Renal cortex interstitium (tissue), 11 donors: ENCODE measurements around the gene INTS3. TPM values are rescaled to one million over a fixed set of nuclear protein-coding genes. Genes with fewer than 3 reads are reported as not detected.
"Not testable (repeated sequence)": the region's sequence is repeated elsewhere in the genome, so short reads cannot be mapped to it uniquely, and the experiment has no call there.

Source experiments
- DNase-seq, 11 donors: peaks; one replicate each; pipeline ENCODE4 v3.0.0-alpha.2; 2013; ENCODE audit warnings: low read depth in 9 of 11, low spot score in 4 of 11; ENCODE audit errors: extremely low read depth in 1 of 11
- polyA plus RNA-seq, 3 donors: library from polyadenylated mRNA; unstranded; fragments of 120-200 nt; gene quantifications; one replicate each; pipeline ENCODE4 v1.2.1, GENCODE V29; 2013; ENCODE audit not compliant: insufficient read length in 3 of 3

Gene INTS3
- polyA plus RNA-seq, 3 donors = 105 to 155 (median 107) TPM

DNA sequence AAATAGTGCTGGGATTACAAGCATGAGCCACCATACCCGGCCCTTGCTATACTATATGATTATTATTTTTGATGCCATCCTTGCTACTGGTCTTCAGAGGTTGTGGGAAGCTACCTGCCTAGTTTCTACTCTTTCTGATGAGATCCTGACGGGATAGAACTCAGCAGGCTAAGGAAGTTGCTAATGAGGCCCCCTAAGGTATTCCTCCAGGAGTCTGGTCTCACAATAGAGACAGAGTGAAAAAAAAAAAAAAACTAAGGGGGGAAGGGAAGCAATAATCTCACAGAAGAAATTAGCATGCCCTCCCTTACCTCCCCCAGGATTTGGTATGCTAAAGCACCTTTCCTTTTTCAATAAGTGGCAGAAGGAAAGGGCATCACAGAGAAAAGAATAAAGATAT, 17.6 kb downstream of the INTS3 start:
- DNase-seq = no peak

DNA sequence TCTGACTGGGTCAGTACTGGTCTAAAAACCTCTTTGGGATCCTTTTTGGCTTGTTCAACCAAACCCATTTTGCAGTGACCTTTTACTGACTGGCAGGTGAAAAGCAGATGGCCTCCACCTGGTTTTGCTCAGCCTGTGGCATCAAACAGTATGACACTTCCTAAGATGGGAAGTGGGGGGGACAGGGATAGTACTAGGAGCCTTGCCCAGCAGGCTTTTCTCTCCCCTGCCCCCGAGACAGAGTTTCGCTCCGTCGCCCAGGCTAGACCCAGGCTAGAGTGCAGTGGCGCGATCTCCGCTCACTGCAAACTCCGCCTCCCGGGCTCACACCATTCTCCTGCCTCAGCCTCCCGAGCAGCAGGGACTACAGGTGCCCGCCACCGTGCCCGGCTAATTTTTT, 18.3 kb downstream of the INTS3 start:
- no peak for DNase-seq

DNA sequence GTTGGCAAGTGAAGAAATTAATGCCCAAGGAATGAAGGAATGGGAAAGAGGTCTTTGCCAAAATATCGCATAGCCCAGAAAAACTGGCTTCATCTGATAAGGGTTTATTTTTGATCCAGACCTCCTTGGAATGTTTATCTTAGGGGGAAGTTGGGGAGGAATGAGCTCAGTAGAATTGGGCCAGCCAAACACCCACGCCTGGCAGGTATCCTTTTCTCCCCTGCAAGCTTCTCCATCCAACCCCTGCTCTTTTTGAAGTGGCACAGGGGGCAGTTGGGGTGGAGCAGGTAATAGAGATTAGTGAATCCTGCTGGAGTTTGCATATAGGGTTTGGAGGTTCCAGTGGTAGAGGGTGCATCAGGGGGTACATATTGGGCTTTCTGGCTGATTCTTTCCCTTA, 21.1 kb downstream of the INTS3 start:
- no peak for DNase-seq

DNA sequence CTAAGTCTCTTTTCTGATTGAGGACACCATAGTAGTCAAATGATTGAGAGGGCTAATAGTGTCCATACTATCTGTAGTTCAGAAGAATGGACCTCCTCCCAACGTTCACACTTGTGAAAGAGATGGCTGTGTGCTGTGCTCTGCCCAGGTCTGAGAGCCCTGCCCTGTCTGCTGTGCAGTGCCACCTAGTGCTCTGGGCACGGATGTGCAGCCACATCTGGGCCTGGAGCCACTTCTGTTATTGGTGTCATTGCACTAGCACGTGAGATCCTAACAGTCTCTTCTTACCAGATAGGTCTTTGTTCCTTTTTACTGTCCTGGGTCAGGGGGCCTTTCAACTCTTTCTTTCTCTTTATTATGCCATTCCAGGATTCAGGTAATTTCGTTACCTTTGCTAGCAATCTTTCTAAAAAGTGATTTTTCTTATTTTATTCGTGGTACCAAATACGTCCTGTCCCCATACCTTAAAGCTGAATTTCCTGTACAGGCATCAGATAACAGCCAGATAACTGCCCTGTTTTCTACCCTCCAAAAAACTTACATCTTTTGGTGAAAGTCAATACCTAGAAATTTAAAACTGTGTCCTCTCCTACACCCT, 21.7 kb downstream of the INTS3 start:
- peak in 5 of 11 donors; percentile 57 to 82 (median 67) for DNase-seq

DNA sequence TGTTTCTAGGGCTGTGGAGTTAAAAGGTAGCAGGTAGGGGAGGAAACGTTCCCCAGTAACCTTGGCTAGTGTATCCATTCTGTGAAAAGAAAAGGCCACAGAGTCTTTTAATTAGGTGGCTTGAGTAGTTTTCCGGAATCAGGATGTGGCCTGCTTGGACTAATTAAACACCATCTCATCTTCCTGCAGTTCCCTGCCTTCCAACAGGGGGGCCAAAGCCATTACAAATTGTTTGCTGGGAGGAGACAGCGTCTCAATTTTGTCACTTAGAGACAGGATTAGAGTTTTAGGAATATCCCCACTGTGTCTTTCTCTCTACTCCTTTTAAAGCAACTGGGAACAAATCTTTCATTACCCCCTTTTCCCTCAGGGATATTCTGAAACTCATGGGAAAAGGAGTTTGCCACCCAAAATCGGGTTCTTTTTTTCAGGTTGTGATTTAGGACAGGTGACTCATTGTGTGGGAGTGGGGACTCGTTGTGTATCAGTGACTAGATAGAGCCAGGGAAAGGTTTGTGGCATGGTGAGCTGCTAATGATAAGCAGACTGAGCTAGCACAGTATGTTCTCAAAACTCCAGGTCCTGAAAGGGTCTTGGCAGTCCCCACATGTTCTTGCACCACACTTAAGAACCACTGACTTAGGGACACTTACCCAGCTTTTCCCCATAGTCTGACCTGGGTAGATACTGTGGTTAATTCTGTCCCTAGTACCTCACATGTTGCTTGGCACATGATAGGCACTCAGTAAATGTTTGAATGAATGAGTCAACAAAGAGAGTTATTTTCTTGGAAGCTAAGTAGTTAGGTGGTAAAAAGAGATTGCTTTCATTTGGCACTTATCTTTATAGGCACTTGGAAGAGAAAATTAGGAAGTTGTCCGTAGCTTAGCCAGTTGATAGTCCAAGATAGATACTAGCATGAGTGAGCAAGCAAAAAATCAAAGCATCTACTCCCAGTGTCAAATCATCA, 22.5 kb downstream of the INTS3 start:
- DNase-seq = no peak

DNA sequence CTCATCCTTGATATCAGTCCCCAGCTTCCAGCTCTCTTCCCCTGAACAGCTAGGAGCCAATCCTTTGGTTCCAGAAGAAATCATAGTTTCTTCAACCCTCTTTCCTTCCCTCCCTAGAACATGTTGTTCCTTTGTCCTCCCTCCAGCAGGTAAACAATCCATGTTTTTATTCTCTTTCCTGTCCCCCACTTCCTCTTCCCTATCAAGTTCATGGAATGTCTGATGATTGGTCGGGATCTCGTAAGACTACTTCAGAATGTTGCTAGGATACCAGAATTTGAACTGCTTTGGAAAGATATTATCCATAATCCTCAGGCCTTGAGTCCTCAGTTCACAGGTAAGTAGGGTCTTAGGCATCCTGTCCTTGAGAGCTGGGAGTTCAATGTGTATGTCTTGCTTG, 24.2 kb downstream of the INTS3 start:
- no peak for DNase-seq

DNA sequence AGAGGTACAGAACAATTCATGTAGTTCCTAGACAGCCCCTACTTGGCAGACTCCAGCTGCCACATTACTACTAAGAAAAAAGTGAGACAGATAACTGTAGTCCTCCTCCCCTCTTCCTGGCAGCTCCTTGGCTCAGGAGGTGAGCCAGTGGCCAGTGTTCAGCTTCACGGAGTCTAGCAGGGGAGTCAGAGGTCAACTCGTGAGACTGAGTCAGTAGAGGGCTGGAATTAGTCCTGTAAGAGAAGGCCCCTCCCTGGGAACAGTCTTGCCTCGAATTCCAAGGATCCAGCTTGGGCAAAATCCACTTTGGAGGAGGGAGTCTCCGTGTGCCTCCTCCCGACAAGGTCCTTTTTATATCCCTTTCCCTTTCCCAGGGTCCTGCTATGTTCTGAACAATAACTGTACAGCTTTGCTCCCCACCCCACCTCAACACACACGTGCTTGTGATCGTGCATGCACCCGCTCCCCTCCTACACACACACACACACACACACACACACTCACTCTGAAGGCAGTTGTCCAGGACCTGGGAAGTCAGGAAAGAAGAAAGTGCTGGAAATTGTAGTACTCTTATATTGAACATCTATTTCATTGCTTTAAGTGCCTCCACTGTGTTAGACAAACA, 24.8 kb downstream of the INTS3 start:
- peak in 1 of 11 donors; percentile 38 for DNase-seq

DNA sequence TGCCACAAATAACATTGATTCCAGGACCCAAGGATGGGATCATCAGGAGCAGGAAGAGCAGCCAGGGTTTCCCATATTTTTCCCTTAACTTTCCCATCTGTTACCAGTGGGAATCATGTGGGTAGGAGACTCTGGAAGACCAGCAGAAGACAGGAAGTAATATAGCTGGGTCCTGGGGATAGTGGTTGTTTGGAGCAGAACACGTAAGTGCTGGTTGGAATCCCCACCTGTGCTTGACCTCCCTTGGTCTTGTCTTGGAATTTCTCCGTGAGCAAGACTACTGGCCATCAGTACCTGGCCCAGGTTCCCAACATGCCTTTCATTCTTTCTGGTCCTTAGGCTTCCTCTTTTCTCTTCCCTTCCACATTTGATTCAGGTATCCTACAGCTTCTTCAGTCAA, 26.4 kb downstream of the INTS3 start:
- DNase-seq = no peak

DNA sequence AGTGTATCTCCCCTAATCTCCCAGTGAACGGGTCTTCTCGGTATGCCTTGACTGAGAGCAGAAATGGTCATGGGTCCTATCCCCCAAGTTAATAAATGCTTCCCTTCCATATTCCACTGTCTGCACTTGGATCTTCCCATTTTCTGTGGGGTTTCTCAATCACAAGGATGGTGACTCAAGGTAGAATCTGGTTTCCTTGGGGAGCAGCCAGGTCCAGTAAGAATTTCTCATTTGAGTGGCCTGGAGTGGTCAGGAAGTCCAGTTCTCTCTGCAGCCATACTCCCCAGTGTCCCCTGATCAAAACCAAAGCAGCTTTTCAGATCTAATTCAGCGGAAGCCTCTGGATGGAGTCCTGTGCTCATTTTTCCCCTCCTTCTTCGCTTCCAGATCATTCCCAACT, 32.6 kb downstream of the INTS3 start:
- no peak for DNase-seq

DNA sequence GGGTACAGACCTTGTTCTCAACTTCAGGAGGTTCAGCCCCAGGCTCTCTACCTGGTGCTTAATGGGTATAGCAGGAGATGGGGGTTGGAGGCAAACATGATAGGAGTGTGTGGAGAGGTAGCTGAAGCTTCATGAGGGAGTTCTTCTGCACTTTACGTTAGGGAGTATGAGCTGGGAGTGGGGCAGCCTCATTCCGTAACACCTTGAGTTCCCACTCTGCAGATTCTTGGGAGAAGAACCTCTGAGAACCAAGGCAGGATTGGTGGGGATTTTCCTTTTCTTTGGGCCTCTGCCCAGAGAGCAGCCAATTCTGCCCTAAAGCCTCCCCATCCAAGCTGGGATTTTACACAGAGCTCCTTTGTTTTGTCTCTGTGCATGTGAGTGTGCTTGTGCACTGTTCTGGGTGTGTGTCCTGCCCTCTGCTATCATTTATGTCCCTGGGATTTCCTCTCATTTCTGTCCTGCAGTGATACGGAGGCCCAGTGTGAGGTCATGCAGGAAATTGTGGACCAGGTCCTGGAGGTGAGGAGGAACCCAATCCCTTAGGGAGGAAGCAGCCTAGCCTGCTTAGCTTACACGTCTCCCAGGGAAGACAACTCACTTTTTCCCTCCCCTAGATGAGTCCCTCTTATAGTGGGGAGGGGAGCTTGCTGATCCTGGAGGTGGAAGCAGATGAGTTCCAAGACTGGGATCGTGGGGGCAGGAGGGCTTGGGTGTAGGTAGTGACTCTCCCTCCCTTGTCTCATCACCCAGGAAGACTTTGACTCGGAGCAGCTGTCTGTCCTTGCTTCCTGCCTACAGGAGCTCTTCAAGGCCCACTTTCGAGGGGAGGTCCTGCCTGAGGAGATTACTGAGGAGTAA, 35.7 kb downstream of the INTS3 start:
- DNase-seq = no peak

DNA sequence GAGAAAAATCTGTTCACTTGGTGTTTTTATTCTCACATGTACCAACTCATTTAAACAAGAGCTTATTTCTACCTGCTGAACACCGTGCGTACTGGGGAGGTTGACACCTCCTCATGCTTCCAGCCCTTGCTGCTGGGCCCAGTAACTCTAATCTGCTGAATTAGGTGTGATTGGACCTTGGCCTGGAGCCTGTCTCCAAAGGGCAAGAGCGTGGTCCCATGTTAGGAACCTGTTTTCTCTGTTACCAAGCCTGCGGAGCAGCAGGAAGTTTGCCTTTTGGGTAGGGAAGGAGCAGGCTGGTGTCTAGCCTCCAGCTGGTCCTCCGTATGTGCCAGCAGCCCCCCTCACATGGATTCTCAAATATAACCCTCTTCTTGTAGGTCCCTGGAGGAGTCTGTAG, 36.5 kb downstream of the INTS3 start:
- no peak for DNase-seq

DNA sequence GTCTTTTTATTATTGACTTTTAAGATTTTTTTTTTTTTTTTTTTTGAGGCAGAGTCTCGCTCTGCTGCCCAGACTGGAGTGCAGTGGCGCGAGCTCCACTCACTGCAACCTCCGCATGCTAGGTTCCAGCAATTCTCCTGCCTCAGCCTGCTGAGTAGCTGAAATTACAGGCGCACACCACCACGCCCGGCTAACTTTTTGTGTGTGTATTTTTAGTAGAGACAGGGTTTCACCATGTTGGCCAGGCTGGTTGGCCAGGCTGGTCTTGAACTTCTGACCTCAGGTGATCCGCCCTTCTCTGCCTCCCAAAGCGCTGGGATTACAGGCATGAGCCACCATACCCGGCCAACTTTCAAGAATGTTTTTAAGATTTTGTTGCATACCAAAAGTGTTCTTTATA, 38.8 kb downstream of the INTS3 start:
- DNase-seq = not testable (repeated sequence)

DNA sequence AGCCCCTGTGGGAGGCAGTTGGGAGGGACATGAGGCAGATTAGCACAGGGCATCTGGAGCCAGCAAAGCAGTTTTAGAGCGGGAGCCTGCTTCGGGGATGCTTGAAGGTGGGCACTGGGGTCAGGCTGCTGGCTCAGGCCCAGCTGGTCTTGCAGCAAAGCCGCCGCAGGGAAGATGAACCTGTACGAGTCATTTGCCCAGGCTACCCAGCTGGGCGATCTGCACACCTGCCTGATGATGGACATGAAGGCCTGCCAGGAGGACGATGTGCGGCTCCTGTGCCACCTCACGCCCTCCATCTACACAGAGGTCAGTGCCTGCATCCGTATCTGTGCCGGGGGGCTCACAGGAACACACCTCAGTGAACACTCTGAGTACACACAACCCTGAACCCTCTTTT, 39.7 kb downstream of the INTS3 start:
- no peak for DNase-seq

DNA sequence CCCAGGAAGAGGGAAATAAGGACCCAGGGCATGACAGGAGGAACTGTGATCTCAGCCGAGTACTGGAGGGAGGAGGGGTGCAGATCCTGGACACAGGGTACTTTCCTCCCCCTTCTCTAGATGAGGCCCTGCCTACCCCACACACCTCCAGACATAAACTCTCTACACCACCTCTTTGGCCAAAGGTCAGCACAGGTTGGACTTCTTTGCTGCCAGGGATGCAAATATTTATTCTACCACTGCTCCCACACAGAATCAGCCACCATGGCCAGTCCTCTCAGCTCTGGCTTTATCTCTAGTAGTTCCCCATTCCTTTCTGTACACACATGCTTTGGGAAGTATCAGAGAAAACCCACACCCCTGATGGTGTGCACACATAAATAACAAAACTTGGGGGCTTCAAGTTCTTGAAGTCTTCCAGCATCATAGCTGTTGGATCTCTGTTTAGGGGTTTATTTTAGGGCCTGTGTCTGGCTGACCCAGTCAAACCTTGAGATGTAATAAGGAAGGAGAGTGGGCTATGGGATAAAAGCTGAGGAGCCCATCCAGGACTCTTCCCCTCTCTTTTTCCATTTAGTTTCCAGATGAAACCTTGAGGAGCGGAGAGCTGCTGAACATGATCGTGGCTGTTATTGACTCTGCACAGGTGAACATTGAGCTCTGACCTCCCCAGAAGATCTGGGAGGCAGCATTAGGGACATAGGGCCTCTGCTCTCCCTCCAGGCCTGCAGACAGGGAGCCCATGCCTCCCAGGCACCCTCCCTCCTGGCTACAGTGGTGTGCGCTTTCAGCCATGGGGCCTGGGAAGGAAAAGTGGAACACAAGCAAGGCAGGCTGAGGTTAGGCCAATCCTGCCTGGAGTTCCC, 40.7 kb downstream of the INTS3 start:
- DNase-seq = no peak

DNA sequence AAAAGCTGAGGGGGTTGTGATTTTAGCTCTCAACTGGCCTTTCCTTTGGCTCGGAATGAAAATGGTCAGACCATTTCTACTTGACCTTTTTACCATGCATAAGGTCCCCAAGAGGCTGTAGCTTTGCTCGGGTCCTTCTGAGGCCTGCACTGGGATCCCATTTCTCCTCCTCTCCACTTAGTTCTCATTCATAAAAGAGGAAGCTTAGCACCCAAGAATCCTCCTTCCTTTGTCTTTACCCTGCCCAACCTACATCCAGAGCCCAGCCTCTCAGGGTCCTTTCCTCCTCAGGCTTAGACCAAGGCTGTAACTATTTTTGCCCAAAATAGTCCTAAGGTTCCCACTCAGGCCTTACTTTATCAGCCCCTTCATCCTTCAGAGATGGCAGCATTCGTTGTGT, 41.4 kb downstream of the INTS3 start:
- DNase-seq = no peak

DNA sequence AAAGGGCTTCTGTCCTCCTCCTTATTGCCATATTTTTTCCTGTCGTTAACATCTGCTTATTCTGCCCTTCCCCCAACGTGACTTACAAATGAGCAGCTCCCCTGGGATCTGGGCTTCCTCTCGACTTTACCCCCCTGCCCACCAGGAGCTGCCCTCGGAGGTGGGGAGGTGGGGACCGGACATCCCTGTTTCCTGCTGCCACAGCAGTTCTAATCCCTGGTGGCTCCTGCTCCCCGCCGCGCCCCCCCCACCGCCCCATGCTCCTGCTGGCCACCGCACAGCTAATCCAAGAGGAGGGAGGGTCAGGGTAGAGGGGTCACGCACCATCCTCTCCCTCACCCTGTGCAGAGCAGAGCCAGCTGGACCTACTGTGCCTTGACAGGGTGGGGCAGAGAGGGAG, 42.9 kb downstream of the INTS3 start:
- no peak for DNase-seq

DNA sequence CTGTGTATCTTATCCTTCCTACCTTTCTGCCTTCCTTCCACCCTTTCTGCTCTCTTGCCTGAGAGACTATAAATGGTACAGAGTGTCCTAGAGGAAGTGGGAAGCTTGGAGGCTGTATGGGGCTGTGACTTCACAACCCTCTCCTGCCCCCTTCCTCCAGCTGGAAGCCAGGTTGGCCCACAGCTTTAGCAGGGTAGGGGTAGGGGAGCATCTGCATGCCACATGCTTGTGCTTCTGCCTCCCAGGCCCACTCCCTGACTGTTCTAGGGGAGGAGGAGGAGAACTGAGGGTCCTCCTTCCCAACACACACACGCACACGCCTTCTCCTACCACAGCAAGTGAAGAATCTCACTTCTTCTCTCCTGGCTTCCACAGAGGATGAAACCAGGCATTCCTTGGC, 43.4 kb downstream of the INTS3 start:
- DNase-seq = no peak

DNA sequence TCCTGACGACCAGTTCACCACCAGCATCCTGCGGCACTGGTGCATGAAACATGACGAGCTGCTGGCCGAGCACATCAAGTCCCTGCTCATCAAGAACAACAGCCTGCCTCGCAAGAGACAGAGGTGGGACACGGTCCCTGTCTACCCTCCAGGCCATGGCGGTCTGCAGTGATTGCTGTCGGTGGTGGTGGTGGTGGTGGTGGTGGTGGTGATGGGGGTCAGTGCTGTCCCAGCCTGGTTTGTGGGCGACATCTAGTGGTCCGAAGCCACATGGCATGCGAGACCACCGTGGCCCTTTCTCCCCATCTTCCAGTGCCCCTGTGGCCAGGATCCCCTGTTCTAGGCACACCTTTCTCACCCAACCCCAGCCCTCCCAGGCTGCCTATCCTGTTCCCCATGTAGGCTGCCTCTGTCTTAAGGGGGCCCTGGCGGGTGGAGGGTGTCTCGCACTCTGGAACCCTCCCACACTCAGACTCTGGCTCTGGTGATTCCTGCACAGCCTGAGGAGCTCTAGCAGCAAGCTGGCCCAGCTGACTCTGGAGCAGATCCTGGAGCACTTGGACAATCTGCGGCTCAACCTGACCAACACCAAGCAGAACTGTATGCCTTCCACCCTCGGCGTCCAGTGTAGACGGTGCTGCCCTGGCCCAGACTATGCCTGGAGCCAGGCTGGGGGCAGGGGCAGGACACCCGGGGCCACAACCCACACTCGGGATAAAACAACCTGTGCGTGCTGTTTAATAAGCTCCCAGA, 44.2 kb downstream of the INTS3 start:
- DNase-seq = no peak
